ELF-1 (cell line): ENCODE measurements around the gene TMEM209.

ENCODE experiments used
- DNase-seq: peaks from one replicate; pipeline ENCODE4 v3.0.0-alpha.2; 2016; ENCODE audit warnings: low read depth, low spot score

TMEM209 gene

DNA sequence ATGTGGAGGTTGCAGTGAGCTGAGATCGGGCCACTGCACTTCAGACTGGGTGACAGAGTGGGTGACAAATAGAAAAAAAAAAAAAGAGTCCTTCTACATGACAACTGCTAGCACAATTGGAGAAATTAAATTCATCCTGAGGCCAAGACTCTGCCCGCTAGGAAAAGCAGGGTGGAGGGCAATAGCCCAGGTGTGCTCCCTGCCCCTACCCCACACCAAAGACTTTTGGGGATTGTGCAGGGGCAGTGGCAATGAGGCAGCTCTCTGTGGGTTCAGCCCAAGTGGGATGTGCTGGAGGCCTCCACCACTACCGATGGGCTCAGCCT lies 61.3 kb downstream of the TMEM209 start:
- DNase-seq, result no peak

DNA sequence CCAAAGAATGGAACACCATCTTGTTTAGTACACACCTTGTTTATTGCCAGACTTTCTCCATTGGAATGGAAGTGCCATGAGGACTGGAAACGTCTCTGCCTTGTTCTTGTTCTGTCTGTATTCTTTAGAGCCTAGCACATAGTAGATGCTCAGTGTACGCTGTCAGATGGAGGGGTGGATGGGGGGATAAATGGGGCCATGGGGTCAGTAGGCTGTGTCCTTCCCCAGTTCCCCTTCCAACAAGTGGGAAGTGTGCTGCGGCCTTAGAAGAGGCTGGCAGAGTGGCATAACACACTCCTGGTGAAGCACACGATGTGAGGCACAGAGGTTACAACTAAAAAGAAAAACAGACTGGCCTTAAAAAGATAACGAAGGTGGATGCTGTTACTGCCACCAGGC lies 61.9 kb downstream of the TMEM209 start:
- DNase-seq, result no peak

DNA sequence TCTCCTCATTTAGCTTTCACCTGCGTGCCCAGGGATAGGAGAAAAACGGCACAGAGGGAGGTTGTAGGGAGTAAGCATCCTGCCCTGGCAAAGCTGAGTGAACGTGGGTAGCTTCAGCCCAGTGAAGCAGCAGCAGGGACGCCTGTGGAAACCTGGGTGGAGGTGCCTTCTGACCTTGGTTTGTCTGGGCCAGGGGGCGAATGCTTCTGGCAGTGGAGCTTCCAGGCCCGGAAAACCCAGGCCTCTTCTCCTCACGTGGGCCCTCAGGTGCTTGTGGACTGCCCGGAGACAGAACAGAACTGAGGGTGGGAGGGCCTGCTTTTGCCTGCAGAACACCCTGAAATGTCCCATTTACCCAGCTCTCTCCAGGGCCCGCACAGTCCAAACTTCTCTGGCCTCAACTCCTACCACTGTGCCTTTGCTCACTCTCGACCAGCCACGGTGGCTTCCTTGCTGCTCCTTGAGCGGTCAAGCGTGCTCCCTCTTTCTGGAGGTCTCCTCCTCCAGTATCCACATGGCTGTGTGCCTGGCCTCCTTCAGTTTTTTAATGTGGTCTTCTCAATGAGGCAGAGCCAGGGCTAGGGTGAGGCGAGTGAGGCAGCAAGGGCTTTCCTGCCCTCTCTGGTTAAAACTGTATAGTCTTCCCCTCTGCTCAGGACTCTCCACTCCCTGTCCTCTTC lies 62.4 kb downstream of the TMEM209 start:
- no peak for DNase-seq

DNA sequence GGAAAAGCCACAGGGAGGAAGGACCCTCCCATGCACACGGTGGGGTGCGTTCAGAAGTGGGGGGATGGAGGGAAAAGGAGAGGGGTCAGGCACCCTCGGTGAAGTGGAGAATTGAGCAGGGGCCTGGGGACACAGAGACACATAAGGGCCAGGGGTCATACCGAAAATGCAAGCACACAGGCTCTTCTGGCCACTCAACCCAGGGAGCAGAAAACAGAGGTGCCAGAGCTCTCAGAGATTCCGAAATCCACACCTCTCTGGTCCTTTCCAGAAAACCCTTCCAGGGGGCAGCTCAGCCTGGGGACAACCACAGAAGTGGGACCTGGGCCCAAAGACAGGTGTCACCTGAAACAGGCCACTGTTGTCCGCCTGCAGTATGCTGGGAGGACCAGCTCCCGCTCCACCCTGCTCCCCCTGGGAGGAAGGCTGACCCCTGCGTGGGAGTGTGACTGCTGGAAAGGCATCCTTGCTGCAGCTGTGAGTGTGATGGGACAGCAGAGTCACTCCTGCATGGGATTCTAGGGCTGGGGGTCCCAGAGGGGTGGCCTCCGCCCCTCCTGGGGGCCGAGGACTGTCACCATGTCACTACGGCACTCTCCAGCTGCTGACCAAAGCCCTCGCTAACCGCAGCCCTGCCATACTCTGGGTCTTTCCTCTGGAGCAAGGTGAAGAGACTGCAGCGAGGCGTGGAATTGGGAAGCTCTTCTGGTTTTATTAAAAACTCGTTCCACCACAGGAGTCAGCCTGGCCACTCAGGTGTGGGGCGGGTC lies 63.1 kb downstream of the TMEM209 start:
- DNase-seq, result no peak

DNA sequence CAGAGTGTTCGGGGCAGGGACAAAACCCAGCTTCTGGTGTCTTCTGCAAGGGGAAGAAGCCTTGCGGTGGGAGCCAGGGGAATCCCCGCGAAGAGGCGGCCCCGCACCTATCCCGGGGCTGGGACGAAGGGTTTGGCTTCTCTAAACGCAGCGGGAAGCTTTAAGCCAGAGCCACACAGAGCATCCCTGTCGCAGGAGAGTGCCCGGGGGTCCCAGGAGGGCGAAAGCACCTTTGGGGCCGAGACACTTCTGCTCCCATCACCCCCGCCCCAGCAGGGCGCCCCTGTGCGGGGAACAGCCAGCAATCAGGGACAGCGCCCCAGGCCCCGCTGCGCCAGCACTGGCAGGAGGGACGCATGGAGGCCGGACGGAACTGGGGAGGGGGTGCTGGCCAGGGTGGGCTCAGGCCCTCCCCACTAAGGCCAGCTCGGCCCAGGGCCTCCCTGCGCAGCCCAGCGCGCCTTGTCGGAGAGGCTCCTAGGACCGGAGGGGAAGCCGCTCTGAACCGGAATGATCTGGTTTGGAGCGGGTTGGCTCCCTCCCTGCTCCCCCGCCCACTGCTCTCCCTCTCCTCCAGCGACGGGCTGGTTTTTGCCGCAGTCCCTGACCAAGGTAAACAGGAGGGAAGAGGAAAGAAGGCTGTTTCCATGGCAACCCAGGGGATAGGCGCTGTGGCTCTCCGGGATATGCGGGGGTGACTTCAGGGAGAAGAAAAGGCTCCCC lies 63.9 kb downstream of the TMEM209 start:
- DNase-seq, result peak; percentile 96

DNA sequence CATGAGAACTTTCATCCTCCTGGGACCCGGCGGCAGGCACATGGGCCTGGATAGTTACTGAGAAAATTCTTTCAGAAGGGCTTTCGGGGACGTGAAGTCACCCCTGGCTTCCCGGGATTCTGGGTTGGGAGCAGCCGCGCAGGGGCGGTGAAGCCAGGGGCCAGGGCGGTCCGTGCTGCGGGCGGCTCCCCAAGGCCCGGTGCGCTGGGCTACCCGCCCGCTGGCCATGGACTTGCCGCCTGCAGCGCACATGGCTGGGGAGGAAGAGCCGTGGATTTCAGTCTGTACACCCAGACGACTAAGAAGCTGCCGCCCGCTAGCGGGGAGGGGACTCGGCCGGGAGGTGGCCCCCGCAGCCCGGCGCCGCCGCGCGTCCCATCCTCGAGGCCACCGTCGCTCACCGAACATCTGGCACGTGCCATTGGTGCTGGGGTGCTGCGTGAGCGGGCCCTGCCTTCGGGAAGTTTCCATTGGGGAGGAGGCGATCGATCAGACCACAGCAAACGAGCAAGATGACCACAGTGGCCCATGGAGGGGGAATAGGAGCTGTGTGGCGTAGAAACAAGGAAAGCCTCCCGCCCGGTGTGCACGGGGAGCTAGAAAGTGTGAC lies 64.5 kb downstream of the TMEM209 start:
- DNase-seq, result no peak

DNA sequence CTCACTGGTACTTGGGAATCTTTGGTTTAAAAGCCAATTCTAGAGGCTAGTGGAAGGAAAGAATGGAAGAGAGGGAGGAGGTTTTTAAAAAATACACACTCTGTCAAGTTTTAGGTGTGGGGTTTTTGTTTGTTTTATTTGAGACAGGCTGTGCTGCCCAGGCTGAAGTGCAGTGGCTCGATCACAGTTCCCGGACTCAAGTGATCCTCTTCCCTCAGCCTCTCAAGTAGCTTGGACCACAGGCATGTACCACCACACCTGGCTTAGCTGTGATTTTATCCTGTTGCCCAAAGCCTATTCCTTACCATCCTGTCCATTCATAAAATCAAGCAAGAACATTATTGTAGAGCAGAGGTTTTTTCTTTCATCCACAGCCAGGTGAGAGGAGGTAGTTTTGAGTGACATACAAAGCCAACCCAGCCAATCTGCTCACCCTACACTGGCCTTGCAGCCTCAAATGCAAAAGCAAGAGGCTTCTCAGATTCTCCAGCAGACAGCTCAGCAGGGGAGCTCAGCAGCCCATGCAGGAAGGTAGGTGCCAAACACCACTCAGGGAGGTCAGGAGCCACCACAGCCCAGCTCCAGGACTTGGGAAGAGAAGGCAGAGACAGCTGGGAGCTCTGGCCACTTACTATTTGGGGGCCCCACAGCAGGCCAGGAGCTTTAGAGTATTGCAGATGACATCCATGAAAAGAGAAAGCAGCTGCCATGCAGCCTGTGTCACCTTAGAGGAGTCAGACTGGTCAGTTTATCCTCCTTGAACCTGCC lies 65.8 kb downstream of the TMEM209 start:
- no peak for DNase-seq

DNA sequence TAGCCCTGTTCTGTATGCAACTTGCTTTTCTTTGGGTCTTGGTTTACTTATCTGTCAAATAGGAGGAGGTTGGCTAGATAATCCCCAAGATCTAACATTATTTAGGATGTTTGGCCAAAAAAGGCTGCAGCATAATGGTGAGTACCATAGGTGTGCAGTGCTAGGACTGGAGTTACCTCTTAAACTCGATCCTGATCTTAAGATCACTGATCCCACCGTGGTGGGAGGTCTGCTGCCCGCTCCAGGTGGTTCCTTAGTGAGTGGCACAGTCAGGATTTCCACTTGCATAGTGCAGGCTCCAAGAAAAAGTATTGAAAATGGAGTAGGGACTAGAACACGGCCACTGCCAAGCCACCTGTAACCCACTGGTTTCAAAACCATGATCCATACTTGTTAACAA lies 68.0 kb downstream of the TMEM209 start:
- no peak for DNase-seq

DNA sequence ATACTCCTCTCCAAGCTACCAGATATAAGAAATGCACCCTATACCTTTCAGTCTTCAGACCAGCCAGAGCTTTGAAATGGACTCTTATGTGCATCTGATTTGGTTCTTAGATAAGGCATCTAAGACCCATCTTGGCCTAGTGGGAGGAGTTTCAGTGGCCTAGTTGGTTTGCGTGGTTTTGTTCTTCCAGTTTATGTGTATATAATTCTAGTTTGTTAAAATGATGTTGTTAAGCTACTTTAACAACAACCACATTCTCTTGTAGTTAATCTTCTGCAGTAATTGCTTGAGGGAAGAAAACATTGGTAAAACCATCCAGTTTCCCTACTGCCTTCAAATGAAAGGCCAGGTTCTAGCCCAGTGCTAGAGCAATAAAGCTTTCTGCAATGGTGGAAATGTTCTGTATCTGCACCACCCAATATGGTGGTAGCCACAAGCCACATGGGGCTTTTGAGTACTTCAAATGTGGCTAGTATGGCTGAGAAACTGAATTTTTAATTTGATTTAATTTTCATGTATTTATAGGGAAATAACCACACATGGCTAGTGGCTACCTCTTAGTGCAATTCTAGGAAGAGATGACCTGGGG lies 68.5 kb downstream of the TMEM209 start:
- DNase-seq, result no peak

DNA sequence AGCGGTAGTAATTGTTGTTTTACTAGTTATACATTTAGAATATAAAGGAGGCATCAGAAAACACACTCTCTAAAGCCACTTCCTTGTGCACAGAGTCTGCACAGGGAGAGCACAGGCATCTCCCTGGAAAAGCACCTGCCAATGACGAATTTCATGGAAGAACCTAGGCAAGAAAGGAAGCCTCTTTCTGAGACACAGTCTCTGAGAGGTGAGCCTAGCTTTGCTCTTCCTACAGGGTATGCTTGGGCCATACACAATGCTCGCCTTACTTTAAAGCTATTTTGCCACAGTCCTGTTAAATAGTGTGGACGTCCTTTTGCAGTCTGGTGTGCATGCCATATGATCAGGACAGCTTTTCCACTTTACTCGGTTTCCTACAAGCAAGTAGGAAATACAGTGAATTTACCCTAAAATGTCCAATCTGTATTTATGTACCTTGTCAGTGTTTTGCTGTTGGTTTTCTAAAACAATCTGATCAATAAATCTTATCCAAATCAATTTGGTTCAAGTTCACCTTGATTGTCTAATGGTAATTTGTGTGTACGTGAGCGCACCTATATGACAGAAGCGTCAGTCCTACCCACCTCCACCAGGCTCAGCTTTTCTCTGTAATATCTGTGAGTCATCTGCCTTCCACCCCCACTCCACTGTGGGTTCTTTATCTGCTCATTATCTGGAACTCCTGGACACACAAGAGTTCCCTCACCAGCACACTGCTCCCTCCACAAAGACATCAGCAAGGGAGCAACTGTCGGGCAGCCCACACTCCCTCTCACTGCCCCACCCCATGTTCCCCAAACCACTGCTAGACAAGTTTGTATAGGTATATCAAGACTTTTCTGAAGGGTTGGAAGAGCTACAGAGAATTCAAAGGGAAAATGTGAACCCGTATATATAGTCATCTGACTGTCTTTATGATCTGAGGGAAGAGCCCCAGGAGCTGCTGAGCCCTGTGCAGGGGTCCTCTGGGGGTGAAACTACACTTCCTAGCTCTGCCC lies 69.7 kb downstream of the TMEM209 start:
- DNase-seq, result no peak

DNA sequence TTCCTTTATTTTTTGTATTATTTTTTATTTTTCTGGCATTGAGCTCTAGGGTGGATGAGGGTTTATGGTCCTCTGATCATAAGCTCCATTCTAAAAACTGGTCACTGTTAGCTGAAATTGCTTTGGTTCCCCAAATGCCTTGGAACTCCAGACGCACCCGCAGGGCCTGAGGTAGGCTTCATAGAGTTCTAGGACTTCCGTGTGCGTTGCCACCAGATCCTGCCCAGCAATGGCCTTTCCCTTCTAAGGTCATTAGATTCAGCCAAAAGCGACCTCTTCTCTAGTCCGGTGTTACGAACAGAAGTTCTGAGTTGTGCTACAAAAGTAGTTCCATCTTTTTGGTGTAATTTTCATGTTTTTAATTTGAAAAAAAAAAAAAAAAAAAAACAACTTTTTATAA lies 70.5 kb downstream of the TMEM209 start:
- DNase-seq, result no peak

DNA sequence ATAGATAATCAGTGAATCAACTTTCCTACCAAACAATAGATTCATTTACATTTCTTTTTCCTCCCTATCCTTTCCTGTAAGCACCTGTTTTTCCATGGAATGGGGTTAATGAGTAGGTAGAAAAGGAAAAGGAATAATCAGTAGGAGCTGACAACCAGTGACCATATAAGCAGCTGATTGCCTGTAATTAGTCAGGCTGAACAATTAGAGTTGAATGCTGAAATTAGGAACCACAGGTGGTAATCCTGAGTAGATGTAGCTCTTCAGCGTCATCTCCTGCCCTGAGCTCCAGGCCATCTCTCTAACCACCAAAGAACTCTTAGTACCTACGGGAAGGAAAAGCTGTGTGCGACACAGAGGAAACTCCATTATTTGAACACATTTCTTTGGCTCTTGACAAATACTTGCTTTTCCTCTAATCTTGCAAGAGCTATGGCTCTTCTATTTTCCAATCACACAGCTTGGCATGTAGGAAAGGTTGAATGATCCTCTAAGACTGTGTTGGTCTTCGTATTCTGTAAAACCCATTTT lies 71.0 kb downstream of the TMEM209 start:
- no peak for DNase-seq

DNA sequence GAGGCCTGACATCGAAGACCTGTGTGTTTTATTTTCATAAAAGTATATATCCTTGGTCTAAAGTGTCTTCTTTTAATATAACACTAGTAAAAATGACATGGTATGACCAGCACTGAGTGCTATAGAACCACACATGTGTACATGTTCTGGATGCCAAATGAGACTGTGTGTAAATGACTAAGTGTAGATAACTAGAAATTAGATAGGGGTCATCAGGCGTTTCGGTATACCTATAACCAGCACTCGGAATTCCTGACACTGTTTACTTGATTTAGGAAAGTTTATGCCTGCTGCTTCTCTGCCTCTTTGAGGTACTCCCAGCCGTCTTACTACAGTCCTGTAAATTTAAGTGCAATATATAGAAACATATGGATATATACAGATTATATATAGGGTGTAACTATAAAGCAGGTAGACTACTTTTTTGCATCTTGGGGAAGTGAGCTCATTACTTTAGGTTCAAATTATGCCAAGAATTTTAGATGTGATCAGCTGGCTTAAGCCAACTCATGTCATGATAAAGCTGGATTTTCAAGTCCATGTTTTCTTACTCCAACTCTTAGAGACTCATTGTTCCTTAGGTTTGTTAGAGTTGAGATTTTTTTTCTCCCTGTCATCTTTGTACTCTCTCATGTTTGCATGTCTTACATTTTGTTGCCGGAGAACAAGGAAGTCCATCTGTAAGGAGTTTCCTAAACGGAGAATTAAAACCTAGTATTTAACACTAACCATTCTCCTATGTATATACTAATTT lies 72.0 kb downstream of the TMEM209 start:
- DNase-seq, result no peak

DNA sequence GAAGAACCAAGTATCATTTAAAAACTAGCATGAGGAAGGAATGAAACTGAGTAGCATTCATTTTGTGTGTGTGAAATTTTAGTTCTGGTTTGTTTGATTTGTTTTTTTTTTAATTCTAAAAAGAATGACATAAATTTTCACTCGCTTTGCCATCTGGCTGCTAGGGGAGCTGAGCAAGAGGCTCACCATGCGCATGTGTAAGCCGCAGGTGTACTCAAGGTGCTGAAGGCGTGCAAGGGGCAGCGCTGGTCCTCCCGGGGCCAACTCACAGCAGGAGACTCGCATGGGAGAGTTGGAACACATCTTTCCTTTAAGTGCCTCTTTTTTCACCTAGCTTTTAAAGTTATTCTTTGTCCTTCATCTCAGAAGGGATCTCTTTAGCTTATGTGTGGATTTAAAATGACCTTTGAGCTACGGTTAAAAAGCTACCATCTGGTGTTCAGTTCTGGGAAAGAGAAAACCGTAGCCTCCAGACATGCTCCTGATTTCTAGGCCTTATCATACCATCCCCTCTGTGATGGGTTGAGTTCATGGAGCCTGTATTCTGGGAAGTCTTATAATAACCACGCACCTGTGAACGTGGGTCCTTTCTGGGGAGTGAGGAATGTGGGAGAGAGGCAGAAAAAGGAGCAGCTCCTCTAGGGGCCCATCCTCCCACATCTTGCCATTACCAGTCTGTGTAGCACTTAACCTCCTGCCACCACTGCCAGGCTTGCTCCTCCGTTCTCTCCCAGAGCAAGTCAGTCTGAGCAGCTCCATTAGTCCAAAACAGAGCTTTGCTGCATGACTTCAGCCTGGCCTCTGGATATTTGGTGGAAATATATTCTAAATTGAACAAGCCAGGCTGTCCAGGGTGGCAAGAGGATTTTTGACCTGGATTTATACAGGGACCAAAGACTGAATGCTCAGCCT lies 73.0 kb downstream of the TMEM209 start:
- no peak for DNase-seq

DNA sequence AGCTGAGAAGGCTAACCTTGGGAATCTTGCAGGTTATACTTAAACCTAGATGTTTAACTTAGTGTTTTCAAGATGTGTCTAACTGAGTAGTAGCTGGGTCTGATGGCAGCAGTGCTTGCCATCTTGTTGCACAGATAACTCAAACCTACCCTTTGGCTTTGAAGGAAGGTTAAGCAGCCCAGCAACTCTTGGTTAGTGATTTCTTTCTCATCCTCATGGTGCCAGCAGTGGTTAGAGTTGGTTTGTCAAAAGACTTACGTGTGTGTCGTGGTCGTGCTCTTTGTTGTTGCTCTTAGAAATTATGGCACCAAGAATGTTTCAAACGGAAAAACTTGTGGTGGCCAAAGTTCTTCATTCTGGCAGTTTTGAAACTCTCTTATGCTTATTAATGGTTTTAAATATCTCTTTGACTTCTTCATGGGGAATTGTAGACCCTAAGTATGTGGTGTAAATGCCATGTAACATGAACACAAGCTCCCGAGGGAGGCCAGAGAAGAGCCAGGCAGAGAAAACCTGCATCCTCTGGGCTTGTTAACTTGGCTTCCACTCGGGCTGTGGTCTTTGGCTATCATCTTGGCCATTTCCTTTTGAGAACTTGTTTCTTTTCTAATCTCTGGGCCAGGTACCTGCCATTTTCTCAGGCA lies 73.9 kb downstream of the TMEM209 start:
- DNase-seq, result no peak

DNA sequence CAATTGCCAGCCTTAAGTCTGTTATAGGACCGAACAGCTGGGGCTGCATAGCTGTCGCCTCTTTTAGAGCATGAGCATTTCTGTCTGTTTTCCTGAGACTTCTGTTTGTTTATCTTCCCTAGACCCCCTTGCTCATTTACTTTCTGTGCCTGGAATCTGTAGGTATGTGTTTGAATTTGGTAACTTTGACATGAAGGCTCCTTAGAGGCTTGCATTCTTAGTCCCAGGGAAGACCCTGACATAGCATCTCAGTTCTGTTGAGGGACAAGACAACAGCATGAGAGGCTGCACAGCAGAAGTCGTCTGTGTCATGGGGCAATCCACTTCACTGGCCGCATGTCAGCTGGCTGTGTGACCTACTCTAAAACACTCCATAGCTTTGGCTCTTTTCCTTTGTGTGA lies 76.2 kb downstream of the TMEM209 start:
- no peak for DNase-seq

DNA sequence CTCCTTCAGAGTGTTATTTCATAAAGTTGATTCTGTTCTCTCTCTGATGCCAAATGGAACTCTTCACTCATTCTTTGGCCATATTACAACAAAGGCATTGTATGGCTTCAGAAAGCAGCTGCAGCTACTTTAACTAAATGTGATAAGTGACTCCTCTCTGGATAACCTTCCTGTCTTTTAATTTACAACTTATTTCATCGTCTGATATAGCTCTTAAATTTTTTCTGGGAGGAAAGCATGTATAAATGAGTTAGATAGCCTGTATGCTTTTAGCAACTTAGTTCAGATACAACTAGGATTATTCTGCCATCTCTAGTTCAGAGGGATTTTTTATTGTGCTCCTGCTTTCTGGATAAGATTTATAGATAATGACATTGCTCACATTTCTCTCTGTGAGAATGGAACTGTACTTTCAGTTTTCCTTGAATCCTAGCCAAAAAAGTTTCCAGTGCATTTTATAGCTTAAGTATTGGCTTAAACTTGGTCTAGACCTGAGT lies 77.3 kb downstream of the TMEM209 start:
- no peak for DNase-seq
